Brain microvascular endothelial cell (primary cell): ENCODE measurements around the gene TPGS2.

ENCODE experiments used
- DNase-seq: peaks from one replicate; pipeline ENCODE4 v3.0.0-alpha.2; 2020
- H3K27ac ChIP-seq: fragments of 250-450 bp; sonication (Bioruptor Pico); 2 replicates; pipeline ENCODE4 v1.5.1; 2020; ENCODE audit warnings: mild to moderate bottlenecking, moderate library complexity
- H3K27me3 ChIP-seq: fragments of 250-450 bp; sonication (Bioruptor Pico); replicated peaks from 2 replicates; pipeline ENCODE4 v1.5.1; 2020; ENCODE audit warnings: mild to moderate bottlenecking
- H3K36me3 ChIP-seq: fragments of 250-450 bp; sonication (Bioruptor Pico); replicated peaks from 2 replicates; pipeline ENCODE4 v1.5.1; 2020; ENCODE audit warnings: mild to moderate bottlenecking
- H3K4me3 ChIP-seq: 2 replicates; pipeline ENCODE4 v1.5.1; 2011; ENCODE audit warnings: low read depth, mild to moderate bottlenecking, control low read depth, low read length, moderate library complexity
- CTCF ChIP-seq: IDR thresholded peaks from 2 replicates; pipeline ENCODE4 v1.5.1; 2011; ENCODE audit warnings: low read depth, mild to moderate bottlenecking, moderate library complexity, low read length, control low read depth, inconsistent platforms; ENCODE audit errors: missing control alignments
- in situ Hi-C: cut with HindIII; loops from 2 replicates; pipeline ENCODE4 v1.10.0; 2017; ENCODE audit warnings: low sequenced_read_pairs, low pct_ligation_motif_present

TPGS2 gene

DNA sequence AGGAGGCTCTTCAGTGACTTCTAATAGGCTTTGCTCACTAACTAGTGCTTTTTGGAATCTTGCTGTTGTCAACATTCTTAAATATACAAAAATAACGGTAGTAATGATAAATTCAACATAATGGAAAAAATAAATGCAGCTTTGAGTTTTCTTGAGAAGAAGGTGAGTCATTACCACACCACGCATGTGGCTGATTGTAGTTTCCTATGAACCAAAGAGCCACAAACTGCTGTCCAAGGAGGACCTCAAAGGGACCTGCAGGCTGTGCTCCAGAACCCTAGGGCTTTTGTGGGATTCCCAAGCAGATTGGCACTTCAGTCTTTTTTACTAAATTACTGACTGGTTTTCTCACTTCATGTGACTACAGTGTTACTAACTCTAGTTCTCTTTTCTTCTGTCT, 66.7 kb downstream of the TPGS2 start:
- DNase-seq = no peak
- in situ Hi-C loops = no loop called here
- Histone ChIP-seq H3K27me3 (no peaks in the 10 kb centered on the region), H3K27ac (no peak overlapping the region), H3K36me3 (no peaks in the 10 kb centered on the region), H3K4me3 (no peak overlapping the region)
- TF ChIP-seq CTCF = no peak

DNA sequence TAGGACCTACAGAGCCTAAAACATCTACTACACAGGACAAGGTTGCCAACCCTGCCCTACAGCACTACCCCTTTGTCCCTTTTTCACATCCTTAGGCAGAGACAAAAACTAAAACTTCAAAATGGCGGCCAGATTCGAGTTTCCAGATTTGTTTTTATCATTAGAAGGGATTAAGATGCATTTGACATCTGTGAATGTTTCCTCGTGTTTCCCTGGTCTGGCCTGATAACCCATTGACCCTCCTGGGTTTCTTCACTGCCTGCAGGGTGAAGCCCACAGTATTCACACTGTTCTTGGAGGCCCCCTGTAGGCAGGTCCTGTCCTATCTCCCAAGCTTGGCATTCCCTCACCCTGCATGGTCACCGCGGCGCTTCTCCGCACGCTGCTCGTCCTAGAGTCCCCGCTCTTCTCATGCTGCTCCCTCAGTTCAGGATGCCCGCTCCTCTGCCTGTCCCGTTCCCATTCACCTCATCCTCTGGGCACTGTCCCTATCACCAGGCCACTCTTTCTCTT, 67.6 kb downstream of the TPGS2 start:
- no peak for DNase-seq
- Histone ChIP-seq H3K27me3 (no peaks in the 10 kb centered on the region), H3K27ac (no peak overlapping the region), H3K36me3 (no peaks in the 10 kb centered on the region), H3K4me3 (no peak overlapping the region)
- TF ChIP-seq CTCF = peak; percentile 21
- in situ Hi-C loops = no loop called here

DNA sequence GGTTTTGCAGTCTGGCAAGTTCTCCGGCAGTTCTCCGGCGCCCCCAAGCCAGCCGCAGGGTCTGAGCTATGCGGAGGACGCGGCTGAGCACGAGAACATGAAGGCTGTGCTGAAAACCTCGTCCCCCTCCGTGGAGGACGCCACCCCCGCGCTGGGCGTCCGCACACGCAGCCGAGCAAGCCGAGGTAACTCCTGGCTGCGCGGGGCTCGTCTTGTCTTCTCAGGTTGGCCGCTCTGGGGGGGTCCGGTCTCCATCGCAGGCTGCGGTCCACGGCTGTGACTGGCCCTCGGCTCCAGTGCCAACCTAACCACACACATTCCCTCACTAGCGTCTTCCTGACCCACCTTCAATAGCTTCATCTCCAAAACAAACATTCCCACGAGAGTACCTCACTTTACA, 68.2 kb downstream of the TPGS2 start:
- H3K27ac ChIP-seq = no peak overlapping the region
- no peaks in the 10 kb centered on the region for H3K27me3 ChIP-seq
- H3K4me3 ChIP-seq = no peak overlapping the region
- in situ Hi-C loops = no loop called here
- no peak for TF ChIP-seq CTCF
- DNase-seq = no peak
- H3K36me3 ChIP-seq = no peaks in the 10 kb centered on the region

GRCh38 chr18:36759167-36759776, 69.5 kb downstream of the TPGS2 start:
- no peak for TF ChIP-seq CTCF
- Histone ChIP-seq H3K4me3 (no peak overlapping the region), H3K27ac (no peak overlapping the region), H3K36me3 (no peaks in the 10 kb centered on the region), H3K27me3 (no peaks in the 10 kb centered on the region)
- no peak for DNase-seq
- in situ Hi-C loops = no loop called here

DNA sequence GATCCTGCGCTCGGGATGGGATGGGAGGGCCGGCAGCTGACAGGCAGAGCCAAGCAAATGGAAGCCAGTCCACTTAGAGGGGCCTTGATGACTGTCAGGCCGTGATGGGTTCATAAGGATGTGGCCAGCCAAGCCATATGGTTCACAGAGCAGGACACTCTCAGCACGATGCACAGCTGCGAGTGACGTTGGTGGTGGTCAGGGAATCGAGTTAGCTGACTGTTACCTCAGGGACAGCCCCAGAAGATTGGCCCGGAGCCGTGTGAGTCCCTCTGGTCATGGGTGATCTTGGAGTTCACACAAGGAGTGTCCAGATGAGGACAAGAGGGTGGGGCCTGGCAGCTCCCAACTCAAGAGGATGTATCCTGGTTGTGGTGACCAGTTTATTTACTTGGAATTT, 70.2 kb downstream of the TPGS2 start:
- DNase-seq = no peak
- no peak overlapping the region for H3K27ac ChIP-seq
- in situ Hi-C loops = no loop called here
- H3K4me3 ChIP-seq = no peak overlapping the region
- no peaks in the 10 kb centered on the region for H3K27me3 ChIP-seq
- TF ChIP-seq CTCF = no peak
- no peaks in the 10 kb centered on the region for H3K36me3 ChIP-seq

- in situ Hi-C loops = no loop called here
- no peak for DNase-seq
- H3K27ac ChIP-seq = no peak overlapping the region
- no peaks in the 10 kb centered on the region for H3K27me3 ChIP-seq
- H3K36me3 ChIP-seq = no peaks in the 10 kb centered on the region
- H3K4me3 ChIP-seq = no peak overlapping the region
- TF ChIP-seq CTCF = no peak
These were observed 70.8 kb downstream of the TPGS2 start for GRCh38 chr18:36757991-36758390.
